ENCODE data around the gene C1orf35.

Gene C1orf35

GRCh38 chr1:228077565-228078330 is 25.4 kb downstream of the C1orf35 start:
- no peak for DNase-seq

GRCh38 chr1:228076796-228077430 is 26.2 kb downstream of the C1orf35 start:
- DNase-seq, result no peak

- no peak for DNase-seq
These were observed 27.3 kb downstream of the C1orf35 start for GRCh38 chr1:228075801-228076271.

GRCh38 chr1:228074954-228075730 is 28.0 kb downstream of the C1orf35 start:
- DNase-seq, result no peak

GRCh38 chr1:228073857-228074545 is 29.1 kb downstream of the C1orf35 start:
- no peak for DNase-seq

GRCh38 chr1:228073061-228073856 is 29.9 kb downstream of the C1orf35 start:
- no peak for DNase-seq

GRCh38 chr1:228072658-228073043 is 30.5 kb downstream of the C1orf35 start:
- DNase-seq, result no peak

GRCh38 chr1:228071839-228072657 is 31.1 kb downstream of the C1orf35 start:
- DNase-seq, result no peak

- DNase-seq, result no peak
These were observed 32.3 kb downstream of the C1orf35 start for GRCh38 chr1:228070851-228071250.

GRCh38 chr1:228070173-228070572 is 33.0 kb downstream of the C1orf35 start:
- no peak for DNase-seq

GRCh38 chr1:228068359-228068758 is 34.8 kb downstream of the C1orf35 start:
- no peak for DNase-seq

- no peak for DNase-seq
These were observed 36.1 kb downstream of the C1orf35 start for GRCh38 chr1:228066891-228067654.

- no peak for DNase-seq
These were observed 36.7 kb downstream of the C1orf35 start for GRCh38 chr1:228066416-228066815.

GRCh38 chr1:228065543-228066347 is 37.4 kb downstream of the C1orf35 start:
- no peak for DNase-seq

- DNase-seq, result no peak
These were observed 38.2 kb downstream of the C1orf35 start for GRCh38 chr1:228064741-228065542.

- no peak for DNase-seq
These were observed 38.8 kb downstream of the C1orf35 start for GRCh38 chr1:228064296-228064695.

GRCh38 chr1:228063251-228064191 is 39.6 kb downstream of the C1orf35 start:
- DNase-seq, result no peak

All from NCI-H2081 treated with DMSO at 0.1 percent for 48 hours (cell line).